ENCODE data around the gene KRT80. TPM values are rescaled to one million over a fixed set of nuclear protein-coding genes. Genes with fewer than 3 reads are reported as not detected.

The KRT80 gene
- polyA plus RNA-seq, 1 donor = 7.0 TPM

DNA sequence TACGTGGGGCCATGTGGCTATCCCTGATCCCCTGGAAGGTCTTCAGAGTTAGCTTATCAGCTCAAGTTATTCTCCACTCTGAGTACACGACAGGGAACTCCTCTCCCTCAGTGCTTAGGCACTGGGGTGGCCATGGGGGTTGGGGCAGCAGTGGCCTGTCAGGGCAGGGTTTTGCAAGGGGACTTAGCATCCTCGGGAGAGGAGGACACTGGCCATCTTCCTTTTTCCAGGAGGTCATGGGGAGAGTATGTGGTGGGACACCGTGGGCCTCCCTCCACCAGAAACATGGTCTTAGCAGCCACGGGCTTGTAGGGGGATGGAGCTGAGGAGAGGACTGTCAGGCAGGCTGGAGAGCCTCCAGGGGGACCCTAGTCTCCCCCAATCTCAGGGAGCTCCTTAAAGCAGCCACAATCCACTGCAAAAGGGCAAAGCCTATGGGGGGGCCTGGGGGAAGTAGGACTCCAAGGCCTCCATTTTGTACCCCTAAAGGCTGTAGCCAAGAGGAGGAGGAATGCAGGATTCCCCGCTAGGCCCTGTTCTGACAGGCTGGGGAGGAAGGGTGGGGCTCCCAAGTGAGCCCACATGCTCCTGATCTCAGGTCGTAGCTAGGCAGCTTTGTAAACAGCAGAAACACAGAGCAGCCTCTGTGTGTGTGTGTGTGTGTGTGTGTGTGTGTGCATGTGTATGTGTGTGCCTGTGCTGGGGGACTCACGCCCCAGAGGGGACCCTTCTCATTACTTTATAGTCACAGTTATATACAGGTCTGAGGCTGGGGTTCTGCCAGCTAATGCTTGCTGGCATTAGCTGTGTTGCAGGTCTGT is 36.6 kb downstream of the KRT80 start:
- DNase-seq (ENCODE audit: low read depth) = no peak

DNA sequence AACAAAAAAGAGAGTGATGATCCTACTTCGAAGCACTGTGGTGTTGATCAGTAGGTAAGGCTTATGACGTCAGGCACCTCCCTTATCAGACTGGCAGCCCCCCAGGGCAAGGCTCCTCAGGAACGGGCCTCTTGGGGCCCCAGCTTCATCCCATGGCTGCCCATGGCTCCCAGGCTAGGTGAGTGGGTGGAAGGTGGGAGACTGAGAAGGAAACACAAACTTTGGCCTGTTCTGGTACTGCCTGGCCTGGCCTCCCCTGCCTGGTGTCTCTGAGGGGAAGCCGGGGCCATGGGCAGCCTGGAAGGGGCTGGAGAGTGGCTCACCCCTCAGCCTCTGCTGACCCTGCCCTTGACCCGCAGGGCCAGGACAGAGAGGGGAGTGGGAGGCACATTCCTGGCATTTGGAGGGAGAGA is 38.9 kb downstream of the KRT80 start:
- DNase-seq (ENCODE audit: low read depth) = no peak

DNA sequence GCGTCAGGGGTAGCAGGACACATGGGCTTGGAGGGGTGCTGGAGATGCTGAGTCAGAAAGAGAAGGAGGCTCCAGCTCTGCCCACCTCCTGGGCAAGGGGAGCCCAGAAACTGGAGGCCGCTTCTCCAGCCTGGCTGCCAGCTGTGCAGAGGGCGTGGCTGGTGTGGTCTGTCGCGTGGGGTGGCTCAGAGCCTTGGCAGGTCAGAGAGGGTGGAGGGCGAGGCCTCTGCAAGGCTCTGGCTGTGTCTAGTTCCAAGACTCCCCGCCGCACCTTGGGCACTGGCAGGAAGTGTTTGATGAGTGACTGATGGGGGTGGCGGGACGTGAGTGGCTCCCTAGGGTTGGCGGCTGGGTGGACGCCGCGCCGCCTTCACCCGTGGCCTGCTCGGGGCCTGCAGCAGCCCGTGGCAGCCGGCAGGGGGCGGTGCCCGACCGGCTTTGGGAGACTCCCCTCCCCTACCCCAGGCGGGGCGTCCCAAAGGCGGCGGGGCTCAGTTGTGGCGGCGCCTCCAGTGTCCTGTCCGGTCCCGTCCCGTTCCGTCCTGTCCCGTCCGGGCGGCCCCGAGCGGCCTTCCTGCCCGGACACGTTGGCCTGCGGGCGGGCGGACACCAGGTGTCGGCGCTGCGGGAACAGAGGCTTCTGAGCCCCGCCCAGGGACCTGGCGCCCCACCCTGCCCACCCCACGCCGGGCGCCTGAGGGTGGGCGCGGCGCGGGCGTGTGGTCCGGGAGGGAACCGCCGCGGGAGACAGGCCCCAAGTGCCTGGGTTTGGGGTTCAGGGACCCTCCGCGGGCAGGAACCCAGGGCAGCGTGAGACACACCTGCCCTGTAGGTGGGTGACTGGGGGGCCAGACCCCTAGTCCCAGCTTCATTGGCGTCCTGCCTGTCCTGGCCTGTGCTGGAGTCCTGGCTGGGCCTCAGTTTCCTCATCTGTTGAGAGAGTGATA is 39.7 kb downstream of the KRT80 start:
- no peak for DNase-seq (ENCODE audit: low read depth)

DNA sequence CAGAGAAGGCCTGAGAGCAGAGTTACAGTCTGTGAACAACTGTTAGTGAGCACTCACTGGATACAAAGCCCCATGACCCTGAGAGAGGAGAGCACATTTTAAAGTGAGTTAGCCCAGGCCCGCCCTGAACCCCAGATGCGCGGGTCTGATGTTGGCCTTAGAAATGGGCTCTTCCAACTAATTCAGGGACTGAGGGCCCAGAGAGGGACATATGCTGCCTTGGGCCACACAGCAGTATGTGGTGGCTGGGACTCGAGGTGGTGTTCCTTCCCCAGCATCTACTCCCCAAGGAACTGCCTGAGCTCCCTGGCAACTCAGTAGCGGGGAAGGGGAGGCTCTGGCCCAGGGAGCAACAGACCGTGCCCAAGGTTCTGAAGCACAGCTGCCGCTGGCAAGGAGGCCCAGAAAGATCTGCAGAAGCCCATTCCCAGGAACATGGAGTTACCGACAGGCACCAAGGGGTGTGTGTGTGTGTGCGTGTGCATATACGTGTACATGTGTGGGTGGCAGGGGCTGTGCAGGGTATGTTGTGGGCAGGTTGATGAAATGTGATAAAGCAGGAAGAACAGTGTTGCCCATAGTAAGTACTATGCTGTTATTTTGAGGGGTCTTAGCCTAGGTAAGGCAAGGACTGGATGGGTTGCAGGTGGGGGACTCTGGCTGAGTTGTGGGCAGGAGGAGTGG is 40.5 kb downstream of the KRT80 start:
- no peak for DNase-seq (ENCODE audit: low read depth)

DNA sequence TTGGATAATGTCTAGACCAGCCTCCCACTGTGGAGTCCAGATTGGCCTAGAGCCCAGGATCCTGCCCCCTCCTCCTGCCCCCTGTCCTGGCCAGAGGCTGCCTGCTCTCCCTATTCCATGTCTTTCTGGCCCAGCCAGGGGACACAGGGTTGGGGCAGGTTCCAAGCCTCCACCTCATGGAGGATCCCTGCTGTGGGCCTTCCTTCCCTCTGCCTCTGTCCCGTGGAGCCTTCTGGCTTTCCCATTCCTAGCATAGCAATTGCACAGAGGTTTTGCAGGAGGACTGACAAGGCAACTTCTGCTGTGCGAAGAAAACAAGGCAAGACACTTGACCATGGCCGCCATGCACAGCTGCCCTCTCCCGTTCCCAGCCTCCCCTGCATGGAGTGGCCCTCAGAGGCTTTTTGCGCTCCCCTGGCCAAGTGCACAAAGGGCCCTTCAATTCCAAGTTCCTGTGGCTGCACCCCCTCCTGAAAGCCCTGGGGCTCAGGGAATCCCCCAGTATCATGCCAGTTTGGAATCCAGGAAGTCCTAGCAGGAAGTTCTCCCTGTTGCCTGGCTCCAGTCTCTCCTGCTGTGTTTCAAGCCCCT is 42.1 kb downstream of the KRT80 start:
- no peak for DNase-seq (ENCODE audit: low read depth)

DNA sequence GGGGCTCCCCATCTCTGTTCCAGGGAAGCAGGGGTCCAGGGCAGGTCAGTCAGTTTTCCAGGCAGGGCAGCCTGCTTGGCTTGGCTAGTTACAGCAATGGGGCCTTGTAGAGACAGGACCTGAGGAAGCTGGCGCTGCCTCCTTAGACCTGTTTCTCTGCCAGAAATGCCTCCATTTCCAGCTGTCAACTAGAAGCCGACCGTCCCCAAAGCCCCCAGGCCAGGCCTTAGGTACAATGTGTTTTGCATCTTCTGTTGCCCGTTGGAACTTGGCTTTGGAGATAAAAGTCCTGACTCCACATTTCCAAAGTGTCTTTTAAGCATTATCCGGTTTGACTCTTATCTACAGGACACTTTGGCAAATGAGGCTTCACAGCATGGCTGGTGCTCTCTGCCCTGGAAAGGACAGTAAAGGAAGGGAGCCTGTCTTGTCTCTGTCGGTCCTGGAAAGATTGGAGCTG is 42.6 kb downstream of the KRT80 start:
- DNase-seq (ENCODE audit: low read depth) = no peak

DNA sequence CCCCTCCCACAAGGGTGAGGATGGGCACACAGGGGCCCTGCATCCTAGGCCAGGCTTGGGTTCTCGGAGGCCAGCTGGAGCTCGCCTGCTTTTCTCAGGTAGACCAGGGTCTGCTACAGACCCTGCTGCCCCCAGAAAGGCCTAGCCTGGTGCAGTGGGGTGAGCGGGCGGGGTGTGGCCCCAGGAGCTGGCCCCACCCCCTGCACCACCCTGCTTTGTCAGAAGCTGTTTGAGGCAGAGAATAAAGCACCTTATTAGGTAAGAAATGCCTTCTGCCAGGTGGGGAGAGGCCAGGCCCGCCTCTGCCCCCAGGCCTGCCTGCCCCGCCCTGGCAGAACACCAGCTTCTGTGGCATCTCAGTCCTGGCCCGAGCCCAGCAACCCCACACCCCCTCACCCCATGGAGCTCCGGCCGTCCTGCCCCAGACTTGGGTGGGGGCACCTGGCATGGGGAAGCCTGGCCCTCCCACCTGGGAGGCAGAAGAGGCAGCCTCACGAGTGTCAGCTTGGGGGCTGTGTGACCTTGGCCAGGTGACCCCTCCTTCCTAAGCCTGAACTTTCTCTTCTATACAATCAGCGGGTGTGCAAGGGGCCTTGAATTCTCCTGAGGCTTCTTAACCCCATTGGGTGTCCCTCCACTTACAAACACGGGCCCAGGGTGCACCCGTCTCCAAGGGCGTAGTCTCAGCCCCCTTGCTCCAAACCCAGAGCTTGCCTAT is 43.2 kb downstream of the KRT80 start:
- no peak for DNase-seq (ENCODE audit: low read depth)

DNA sequence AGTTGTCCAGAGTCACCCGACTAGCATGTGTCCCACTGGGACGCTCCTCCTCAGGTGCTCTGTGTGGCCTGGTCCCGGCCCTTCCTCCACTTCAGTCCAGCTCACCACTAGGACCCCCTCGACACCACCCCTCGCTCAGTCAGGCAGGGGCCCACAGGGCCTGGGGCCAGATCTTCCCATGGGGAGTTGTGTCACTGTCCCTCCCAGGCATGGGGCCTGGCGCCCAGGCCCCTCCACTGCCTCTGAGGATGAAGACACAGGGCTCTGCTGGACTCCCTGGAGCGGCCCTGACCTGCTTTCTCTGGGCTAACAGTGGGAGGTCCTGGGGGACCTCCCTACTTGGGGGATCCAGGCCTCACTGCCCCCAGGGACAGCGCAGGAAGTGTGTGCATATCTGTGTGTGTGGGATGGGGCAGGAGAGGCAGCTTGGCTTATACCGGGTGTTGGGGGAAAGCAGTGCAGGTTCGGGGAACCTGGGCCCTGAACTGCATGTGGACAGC is 43.8 kb downstream of the KRT80 start:
- no peak for DNase-seq (ENCODE audit: low read depth)

DNA sequence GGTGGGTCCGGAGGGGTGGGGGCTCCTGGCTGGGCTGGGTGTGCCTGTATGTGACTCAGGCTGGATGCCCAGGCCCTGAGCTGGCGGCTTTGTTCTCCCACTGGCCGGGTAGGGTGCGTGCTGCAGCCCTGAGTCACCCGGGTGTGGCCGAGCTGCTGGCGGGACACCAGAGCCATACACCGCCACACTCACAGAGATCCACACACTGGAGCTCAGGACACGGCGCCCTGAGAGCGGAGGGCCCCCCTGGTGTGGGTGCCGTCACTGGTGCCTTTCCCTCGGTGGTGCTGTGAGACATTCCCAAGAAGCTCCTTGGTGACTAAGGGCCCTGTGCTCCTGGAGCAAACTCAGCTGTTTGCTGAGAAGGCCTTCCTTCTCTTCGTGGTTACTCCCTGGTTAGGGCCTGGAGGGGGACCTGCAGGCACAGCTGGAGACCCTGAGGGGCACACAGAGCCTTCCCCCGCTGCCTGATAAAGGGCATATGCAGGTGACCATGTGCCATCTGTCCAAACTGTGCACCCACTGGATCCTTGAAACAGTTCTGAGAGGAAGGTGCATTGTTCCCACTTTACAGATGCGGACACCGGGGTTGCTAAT is 44.3 kb downstream of the KRT80 start:
- no peak for DNase-seq (ENCODE audit: low read depth)

DNA sequence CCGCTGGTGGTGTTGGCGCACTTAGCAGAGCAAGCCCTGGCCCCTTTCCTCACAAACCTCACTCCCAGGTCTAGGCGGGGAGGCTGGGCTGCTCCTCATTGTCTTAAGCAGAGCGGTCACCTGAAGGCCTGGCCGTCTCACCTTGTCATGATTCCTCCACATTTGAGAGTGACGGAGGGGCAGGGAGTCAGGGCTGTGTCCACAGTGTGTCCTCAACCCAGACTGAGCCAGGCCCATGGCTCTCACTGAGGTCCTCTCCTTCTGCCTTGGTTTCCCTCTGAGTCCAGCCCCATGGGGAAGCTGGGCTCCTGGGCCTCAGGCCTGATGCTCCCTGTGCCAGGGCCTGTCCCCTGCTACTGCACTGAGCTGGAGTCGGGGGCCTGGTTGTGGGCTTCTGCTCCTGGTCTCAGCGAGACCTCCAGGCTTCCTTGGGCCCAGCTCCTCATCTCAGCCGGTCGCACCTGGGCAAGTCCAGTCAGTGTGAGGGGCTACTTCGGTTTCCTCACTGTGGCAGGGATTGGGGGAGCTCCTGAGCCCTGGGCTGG is 44.9 kb downstream of the KRT80 start:
- DNase-seq (ENCODE audit: low read depth) = no peak

DNA sequence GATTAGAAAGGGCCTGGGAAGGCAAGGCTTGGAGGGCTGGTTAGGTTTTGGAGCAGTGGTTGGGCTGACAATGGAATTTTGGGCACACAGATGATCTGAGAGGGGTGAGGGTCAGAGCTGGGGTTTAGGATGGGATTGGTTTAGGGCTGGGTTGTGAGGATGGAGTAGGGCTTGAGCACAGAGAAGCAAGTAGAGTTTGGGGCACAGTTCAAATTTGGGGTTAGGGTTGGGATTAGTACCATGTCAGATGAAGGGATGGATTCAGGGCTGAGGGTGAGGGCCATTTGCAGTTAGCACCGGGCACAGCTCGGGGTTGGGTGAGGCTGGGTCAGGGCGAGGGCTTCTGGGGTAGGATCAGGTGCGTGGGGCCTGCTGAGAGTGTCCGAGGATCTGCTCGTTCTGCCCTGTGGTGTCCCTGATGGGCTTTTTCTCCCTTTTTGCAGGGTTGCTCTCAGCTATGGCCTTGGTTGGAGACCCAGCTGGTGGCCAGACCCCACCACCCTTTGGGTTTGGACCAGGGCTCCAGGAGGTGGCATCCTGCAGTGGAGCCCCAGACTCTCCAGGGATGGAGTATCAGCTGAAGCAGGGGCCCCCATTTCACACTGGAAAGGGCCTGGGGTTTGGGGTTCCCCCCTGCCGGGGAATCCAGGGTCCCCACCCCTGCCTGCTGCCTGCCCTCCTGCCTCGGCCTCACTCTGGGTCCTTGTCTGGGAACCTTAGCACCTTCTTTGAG is 45.6 kb downstream of the KRT80 start:
- no peak for DNase-seq (ENCODE audit: low read depth)

DNA sequence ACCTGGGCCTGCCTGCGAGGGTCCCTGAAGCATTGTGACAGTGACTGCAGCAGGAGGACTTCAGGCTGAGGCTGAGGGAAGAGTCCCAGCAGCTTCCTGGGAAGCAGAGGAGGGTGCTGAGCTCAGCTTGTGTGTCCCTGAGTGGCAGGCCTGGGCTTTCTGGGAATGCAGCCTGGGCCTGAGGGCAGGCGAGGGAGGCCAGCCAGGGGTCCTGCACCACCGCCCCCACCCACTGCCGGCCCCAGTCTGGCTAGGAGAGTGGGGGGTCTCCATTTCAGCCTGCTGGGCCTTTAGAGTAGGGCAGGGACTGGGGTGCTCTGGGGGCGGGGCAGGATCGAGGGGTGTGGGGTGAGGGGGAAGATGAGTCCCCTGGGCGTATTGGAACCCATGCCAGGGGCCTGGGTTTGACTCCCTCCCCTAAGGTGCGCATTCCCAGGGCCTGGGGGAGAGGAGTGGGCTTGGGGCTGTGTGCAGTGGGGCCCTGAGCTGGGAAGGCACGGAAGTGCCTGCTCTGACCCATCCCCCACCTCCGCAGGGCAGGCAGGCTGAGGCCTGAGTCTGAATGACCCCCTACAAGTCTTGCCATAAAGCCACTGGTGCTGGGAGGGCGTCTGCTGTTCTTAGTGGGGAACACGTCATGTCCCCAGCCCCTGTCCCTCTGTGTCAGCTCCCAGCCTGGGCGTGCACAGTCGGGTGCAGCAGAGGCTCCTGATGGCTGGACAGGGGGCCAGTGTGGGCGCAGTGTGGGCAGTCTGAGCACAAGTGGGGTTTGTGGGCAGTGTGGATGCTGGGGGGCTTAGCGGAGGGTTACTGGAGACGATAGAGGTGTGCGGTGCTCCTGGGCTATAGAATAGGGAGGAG is 46.4 kb downstream of the KRT80 start:
- DNase-seq (ENCODE audit: low read depth) = no peak

DNA sequence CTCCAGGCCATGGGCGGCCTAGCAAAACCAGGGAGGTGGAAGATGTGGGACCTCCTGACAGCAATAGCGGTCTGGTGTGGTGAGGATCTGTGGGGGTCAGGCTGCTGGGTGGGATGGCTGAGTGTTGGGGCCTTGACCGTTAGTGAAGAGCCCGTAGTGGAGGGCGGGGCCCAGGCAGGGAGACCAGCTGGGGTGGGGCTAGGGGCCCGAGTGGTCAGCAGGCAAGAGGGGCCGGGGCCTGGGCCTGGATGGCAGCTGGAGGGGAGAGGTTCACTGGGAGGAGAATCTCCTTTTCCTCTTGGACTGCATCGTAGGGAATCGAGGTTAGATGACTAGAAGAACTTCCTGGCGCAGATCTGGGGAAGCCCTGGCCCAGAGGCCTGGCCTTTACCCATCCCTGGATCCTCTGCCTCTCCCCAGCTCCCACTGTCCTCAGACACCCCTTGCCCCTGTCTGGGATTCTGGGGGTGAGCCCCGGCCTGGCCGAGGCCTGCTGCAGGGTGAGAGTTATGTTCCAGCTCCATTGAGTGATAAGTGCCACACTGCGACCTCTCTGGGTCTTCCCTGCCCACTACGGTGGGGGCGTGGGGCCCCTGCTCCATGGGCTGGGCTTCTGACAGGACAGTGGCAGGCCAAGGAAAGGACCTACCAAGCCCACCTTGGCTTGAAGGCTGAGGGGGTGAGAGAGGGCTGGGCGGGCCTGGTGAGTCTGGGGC is 47.1 kb downstream of the KRT80 start:
- DNase-seq (ENCODE audit: low read depth) = no peak

DNA sequence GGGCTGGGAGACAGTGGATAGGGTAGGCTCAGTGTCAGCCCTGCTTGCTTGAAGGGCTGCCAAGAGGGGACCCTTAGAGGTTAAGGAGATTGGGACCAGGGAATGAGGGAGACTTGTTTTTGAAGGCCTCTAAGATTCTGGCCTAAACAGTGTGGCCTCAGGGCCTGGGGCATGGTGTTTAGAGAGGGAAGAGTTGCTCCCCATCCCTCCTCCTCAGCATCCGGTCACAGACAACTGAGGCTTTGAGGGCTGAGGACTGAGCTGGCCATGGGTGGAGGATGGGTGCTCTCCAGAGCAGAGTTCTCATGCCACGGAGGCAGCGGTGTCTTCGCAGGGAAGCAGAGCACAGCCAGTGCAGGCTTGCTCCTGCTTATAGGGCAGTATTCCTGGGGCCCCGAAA is 49.4 kb downstream of the KRT80 start:
- no peak for DNase-seq (ENCODE audit: low read depth)

DNA sequence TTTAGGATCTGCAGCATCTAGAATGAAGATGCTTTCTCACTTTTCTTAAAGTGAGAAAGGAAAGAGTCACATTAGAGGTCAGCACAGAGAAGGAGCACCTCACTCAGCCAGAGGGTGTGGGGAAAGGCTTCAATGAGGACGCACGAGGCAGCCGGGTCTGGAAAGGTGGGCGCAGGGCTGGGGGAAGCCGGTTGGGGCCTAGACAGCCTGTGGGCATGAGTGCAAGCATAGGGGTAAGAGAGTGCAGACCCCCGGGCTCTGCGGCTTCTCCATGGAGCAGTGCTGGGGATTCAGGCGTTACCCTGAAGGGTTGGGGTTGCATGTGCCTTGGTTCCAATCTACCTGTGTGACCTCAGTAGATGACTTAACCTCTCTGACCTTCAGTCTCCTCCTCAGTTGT is 49.9 kb downstream of the KRT80 start:
- no peak for DNase-seq (ENCODE audit: low read depth)

DNA sequence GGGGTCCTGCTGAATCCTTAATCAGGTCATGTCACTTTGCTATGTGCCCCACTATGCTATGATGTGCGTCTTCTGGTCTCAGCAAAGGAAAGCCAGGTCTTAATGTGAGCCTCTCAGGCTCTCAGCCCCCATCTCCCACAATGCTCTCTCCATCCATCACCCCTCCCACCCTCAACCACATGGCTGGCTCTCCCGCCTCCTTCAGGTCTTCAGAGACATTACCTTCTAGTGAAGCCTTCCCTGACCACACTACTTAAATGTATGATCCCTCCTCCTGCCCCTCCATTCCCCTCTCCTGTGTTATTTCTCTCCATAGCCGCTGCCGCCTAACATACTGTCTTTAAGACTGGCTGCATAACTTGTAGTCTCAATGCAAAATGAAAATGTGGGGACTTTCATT is 50.5 kb downstream of the KRT80 start:
- no peak for DNase-seq (ENCODE audit: low read depth)

DNA sequence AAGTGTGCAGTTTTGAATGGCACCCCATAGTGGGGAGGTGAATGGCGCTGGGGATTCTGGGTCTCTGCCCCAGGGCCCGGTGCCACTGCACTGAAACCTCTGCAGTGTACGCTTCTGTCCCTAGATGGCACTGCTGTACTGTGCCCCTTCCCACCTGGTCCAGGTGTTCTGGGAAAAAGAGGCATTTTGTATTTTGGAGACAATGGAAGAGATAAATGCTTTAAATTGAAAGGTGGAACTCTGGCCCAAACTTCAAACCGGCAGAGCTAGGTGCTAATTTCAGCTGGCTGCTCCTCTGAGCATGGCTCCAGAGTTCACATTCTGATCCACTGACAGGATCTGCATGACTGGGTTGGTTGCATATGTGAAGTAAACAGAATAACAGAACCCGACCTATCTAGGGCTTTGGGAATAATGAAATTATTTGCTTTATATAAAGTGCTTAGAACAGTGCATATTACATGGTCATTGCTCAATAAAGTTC is 52.2 kb downstream of the KRT80 start:
- no peak for DNase-seq (ENCODE audit: low read depth)

DNA sequence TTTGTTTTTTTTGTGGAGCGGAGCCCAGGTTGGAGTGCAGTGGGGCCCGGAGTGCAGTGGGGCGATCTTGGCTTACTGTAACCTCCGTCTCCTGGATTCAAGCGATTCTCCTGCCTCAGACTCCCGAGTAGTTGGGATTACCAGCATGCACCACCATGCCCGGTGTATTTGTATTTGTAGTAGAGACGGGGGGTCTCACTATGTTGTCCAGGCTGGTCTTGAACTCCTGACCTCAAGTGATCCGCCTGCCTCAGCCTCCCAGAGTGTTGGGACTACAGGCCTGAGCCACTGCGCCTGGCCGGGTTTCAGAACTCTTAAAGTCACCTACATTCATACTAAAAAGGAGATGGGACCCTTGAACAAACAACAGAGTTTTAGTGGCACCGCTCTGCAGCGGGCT is 52.7 kb downstream of the KRT80 start:
- DNase-seq (ENCODE audit: low read depth) = no peak
